Coronary artery (tissue), 2 donors: ENCODE measurements around the gene CCDC169.
"Not testable (repeated sequence)": the region's sequence is repeated elsewhere in the genome, so short reads cannot be mapped to it uniquely, and the experiment has no call there.

ENCODE experiments used
- DNase-seq: peaks from one replicate; pipeline ENCODE4 v3.0.0-alpha.2; 2017; ENCODE audit warnings: low spot score
- H3K27ac ChIP-seq, 2 donors: fragments of 200-600 bp; sonication (generic); one replicate each; pipeline ENCODE4 v1.5.1; 2016 to 2019
- H3K4me3 ChIP-seq: fragments of 200-600 bp; sonication (generic); 2 replicates; pipeline ENCODE4 v1.5.1; 2016; ENCODE audit warnings: mild to moderate bottlenecking, moderate library complexity
- TF ChIP-seq, protein P1 (sequence below): fragments of 200-600 bp; sonication (generic); IDR thresholded peaks from one replicate; pipeline ENCODE4 v1.5.1; 2019; ENCODE audit warnings: antibody characterized with exemption

Gene CCDC169

DNA sequence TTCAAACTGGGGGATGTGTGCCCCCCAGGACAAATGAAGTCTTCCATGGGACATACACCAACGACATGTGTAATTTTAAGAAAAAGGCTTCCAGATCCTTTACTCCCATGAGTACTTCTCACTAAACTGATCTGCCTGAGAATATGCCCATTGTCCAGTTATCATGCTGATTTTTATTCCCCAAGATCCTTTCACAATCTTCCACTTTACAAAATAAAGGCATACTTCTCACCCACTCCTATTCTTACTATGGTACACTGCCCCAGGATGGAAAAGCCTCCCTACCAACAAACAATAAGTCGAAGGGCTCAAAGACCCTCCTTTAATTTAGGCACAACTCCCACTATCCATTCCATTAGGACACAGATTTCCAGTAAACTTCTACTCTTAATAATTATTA is 45.1 kb upstream of the CCDC169 start:
- no peak for DNase-seq

DNA sequence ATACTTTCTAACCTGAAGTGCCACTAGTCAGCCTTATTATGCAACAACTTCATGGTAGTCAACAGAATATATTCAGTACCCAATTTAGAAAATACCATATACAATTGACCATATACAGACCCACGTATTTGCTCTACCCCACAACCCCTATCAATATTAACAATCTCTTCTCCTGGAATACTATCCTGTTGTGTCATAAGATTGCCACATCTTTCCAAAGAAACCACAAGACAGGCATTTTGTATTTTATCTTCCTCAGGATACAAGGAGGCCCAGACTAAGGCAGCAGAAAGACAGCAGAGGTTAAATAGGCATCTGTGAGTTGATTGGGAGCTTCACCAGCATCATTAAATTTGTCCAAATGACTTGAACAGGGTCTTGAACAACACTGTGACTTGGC is 44.1 kb upstream of the CCDC169 start:
- DNase-seq = no peak
- TF ChIP-seq, protein P1, sequence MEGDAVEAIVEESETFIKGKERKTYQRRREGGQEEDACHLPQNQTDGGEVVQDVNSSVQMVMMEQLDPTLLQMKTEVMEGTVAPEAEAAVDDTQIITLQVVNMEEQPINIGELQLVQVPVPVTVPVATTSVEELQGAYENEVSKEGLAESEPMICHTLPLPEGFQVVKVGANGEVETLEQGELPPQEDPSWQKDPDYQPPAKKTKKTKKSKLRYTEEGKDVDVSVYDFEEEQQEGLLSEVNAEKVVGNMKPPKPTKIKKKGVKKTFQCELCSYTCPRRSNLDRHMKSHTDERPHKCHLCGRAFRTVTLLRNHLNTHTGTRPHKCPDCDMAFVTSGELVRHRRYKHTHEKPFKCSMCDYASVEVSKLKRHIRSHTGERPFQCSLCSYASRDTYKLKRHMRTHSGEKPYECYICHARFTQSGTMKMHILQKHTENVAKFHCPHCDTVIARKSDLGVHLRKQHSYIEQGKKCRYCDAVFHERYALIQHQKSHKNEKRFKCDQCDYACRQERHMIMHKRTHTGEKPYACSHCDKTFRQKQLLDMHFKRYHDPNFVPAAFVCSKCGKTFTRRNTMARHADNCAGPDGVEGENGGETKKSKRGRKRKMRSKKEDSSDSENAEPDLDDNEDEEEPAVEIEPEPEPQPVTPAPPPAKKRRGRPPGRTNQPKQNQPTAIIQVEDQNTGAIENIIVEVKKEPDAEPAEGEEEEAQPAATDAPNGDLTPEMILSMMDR = no peak
- H3K27ac ChIP-seq = no peak overlapping the region
- H3K4me3 ChIP-seq = no peak overlapping the region

More for the DNA sequence above, 45.1 kb upstream of the CCDC169 start:
- Histone ChIP-seq H3K4me3 (no peak overlapping the region), H3K27ac (no peak overlapping the region)
- TF ChIP-seq, protein P1 = no peak

DNA sequence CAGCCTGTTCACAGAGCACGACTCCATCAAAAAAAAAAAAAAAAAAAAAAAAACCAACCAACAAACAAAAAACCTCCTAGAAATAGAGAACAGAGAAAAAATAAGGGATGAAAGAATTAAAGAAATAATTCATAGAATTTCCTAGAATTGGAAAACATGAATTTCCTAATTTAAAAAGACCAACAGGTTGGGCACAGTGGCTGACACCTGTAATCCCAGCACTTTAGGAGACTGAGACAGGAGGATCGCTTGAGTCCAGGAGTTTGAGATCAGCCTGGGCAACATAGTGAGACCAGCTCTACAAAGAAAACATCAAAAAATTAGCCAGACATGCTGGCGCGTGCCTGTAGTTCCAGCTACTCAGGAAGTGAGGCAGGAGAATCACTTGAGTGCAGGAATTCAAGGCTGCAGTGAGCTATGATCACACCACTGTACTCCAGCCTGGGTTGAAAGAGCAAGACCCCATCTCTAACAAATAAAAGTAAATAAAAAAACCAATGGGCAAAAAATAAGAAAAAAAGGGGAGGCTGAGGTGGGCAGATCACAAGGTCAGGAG is 42.1 kb upstream of the CCDC169 start:
- Histone ChIP-seq H3K27ac (no peak overlapping the region), H3K4me3 (no peak overlapping the region)
- TF ChIP-seq, protein P1 = no peak
- no peak for DNase-seq

DNA sequence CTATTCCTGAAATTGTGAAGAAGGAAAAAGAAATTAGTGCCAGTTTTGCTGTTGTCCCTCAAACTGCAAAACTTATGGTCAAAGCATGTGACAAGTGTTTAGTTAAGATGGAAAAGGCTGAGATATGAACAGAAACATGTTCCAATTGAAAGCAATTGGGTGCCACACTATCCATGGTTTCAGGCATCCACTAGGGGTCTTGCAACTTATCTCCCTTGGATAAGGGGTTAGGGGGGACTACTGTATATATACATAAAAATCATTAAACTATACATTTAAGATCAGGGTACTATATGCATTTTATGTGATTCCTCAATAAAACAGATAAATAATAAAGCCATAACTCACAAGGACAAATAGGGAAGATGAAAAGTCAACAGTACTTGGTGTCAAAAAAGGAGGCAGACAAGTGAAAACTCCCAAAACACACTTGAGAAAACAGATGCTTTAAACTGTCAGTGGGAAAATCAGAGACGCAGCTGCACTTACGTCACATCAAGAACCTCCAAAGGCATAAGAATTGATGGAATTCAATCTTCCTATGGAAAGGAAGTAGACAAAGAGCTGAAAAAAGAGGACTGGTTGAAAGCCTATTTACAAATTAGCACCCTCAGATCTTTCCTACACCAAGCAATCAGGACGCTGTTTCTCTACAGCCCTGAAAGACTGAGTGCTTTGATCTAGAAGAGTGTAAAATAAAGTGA is 40.5 kb upstream of the CCDC169 start:
- no peak overlapping the region for H3K4me3 ChIP-seq
- no peak overlapping the region for H3K27ac ChIP-seq
- TF ChIP-seq, protein P1 = no peak

DNA sequence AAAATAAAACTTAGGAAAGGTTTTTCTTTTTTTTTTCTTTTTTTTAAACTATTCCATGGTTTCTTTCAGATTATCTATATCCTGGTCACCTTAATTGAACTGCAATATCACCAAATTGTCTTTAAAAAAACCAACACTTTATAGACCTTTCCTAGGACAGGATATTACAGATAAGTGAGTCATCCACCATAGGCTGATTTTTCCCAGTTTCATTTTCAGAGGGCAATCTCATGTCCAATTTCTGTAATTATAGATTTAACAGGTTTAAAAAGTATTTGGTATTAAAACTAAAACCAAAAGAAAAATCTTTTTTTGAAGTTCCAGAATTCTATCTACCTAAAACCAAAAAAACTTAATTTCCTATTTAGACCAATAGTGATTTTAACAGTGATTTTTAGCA is 35.4 kb upstream of the CCDC169 start:
- Histone ChIP-seq H3K27ac (no peak overlapping the region), H3K4me3 (no peak overlapping the region)
- TF ChIP-seq, protein P1 = no peak
- DNase-seq = no peak

More for the DNA sequence above, 40.5 kb upstream of the CCDC169 start:
- no peak for DNase-seq

DNA sequence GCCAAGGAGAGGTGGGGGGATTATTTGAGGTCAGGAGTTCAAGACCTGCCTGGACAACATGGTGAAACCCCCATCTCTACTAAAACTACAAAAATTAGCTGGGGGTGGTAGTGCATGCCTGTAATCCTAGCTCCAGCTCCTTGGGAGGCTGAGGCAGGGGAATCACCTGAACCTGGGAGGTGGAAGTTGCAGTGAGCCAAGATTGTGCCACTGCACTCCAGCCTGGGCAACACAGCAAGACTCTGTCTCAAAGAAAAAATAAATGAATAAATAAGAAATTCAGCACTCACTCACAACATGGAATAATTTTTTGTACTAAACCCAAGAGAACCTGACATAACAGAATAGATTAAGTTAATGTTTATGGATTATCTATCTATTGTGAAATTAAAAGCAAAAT is 34.6 kb upstream of the CCDC169 start:
- DNase-seq, H3K4me3 ChIP-seq, H3K27ac ChIP-seq: not testable (repeated sequence)

DNA sequence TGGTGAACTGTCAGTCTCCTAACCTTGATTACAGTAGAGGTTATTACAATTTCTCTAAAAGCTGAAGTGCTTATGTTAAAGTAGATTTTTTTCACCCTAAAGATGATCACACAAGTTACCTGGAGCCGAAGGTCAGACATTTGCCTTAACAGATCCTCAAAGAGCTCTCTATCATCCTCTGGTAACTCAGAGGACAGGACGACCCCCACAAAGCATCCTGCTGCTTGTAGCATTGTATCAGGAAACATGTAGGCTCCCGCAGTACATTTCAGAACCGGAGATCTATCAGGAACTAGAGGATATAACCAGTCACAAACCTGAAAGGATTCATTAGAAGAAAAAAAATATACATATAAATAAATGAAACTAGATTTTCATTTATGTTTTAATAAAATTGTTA is 33.7 kb upstream of the CCDC169 start:
- DNase-seq = no peak
- Histone ChIP-seq H3K4me3 (no peak overlapping the region), H3K27ac (no peak overlapping the region)
- TF ChIP-seq, protein P1 = no peak
